Fibroblast of lung (primary cell): ENCODE results near the gene PPM1H. TPM values are rescaled to one million over a fixed set of nuclear protein-coding genes. Genes with fewer than 3 reads are reported as not detected.
"Not testable (repeated sequence)": the region's sequence is repeated elsewhere in the genome, so short reads cannot be mapped to it uniquely, and the experiment has no call there.

Experiments
- DNase-seq, 2 donors: peaks; one replicate each; pipeline versions ENCODE4 v3.0.0 to v3.0.0-alpha.2; 2010; ENCODE audit warnings: low read depth in 2 of 2
- H2AFZ ChIP-seq: 2 replicates; pipeline ENCODE4 v1.5.1; 2012; ENCODE audit warnings: low read length, control low read depth, inconsistent platforms
- H3K27ac ChIP-seq: 2 replicates; pipeline ENCODE4 v1.5.1; 2011; ENCODE audit warnings: low read length, control low read depth; ENCODE audit not compliant: insufficient read depth
- H3K27me3 ChIP-seq: 2 replicates; pipeline ENCODE4 v1.5.1; 2011; ENCODE audit warnings: mild to moderate bottlenecking, low read length; ENCODE audit not compliant: control insufficient read depth, insufficient read depth
- H3K36me3 ChIP-seq: 2 replicates; pipeline ENCODE4 v1.5.1; 2011; ENCODE audit warnings: low read length; ENCODE audit not compliant: control insufficient read depth, insufficient read depth
- H3K4me1 ChIP-seq: 2 replicates; pipeline ENCODE4 v1.5.1; 2011; ENCODE audit warnings: low read length; ENCODE audit not compliant: control insufficient read depth, insufficient read depth; ENCODE audit errors: extremely low read depth
- H3K4me2 ChIP-seq: 2 replicates; pipeline ENCODE4 v1.5.1; 2011; ENCODE audit warnings: low read length, control low read depth; ENCODE audit not compliant: insufficient read depth; ENCODE audit errors: extremely low read depth
- H3K4me3 ChIP-seq, 4 experiments: fragments of 200-600 bp in 1 of 4; sonication (generic) in 1 of 4; replicated peaks in 1 of 4; 2 replicates each; pipeline ENCODE4 v1.5.1; 2011 to 2016; ENCODE audit warnings: low read length in 4 of 4, low read depth in 3 of 4, mild to moderate bottlenecking in 3 of 4, control low read depth in 2 of 4, inconsistent platforms in 1 of 4, mixed read lengths in 1 of 4; ENCODE audit not compliant: insufficient read depth in 1 of 4; ENCODE audit errors: control extremely low read depth in 1 of 4
- H3K79me2 ChIP-seq: 2 replicates; pipeline ENCODE4 v1.5.1; 2012; ENCODE audit warnings: mild to moderate bottlenecking, low read length, inconsistent platforms; ENCODE audit not compliant: control insufficient read depth, insufficient read depth
- H3K9ac ChIP-seq: 2 replicates; pipeline ENCODE4 v1.5.1; 2011; ENCODE audit warnings: mild to moderate bottlenecking, low read length, control low read depth; ENCODE audit not compliant: insufficient read depth
- H3K9me3 ChIP-seq: 2 replicates; pipeline ENCODE4 v1.5.1; 2012; ENCODE audit warnings: low read depth, low read length; ENCODE audit not compliant: control insufficient read depth, insufficient read depth
- H4K20me1 ChIP-seq: 2 replicates; pipeline ENCODE4 v1.5.1; 2011; ENCODE audit warnings: low read length; ENCODE audit not compliant: control insufficient read depth, insufficient read depth; ENCODE audit errors: extremely low read depth
- CTCF ChIP-seq, 2 donors: IDR thresholded peaks in 1 of 2; conservative IDR thresholded peaks in 1 of 2; 1 replicate in 1 of 2; 2 replicates in 1 of 2; pipeline ENCODE4 v1.5.1; 2011 to 2012; ENCODE audit warnings: low read length in 2 of 2, control low read depth in 1 of 2, inconsistent platforms in 1 of 2, low read depth in 1 of 2, mild to moderate bottlenecking in 1 of 2
- EZH2 ChIP-seq: IDR thresholded peaks from 2 replicates; pipeline ENCODE4 v1.5.1; 2012; ENCODE audit warnings: low read length, control low read depth, mild to moderate bottlenecking; ENCODE audit errors: missing control alignments
- polyA plus RNA-seq, 2 donors: library from polyadenylated mRNA; depleted of rRNA in 1 of 2; stranded (reverse) in 1 of 2; unstranded in 1 of 2; fragments of >200 nt; gene quantifications; 2 replicates each; pipeline ENCODE4 v1.2.1, GENCODE V29; 2011 to 2012; ENCODE audit warnings: missing spikeins in 1 of 2
- total RNA-seq: library from RNA; depleted of rRNA; stranded (reverse); fragments of >200 nt; gene quantifications from 2 replicates; pipeline ENCODE4 v1.2.1, GENCODE V29; 2014

PPM1H gene
- total and polyA plus RNA-seq, 2 donors (not counting 1 experiment from before 2014, with no cell fraction given), result 0.57 to 3.1 TPM

- Histone ChIP-seq H3K4me2 (no peak overlapping the region), H3K36me3 (no peaks in the 10 kb centered on the region), H3K79me2 (no peaks in the 10 kb centered on the region), H3K9me3 (no peaks in the 10 kb centered on the region), H3K9ac (no peak overlapping the region), H2AFZ (no peak overlapping the region), H4K20me1 (no peaks in the 10 kb centered on the region), H3K4me1 (no peaks in the 10 kb centered on the region), H3K27ac (no peak overlapping the region), H3K4me3 (no peak overlapping the region), H3K27me3 (no peaks in the 10 kb centered on the region)
- TF ChIP-seq CTCF (conservative IDR thresholded peaks at IDR 0.05 in 1 of 2, IDR thresholded peaks at IDR 0.05 in 1 of 2; ENCODE audit: low read depth in 1 of 2, low read length in 2 of 2) (no peak), EZH2 (no peak)
- DNase-seq, result no peak
Measured at GRCh38 chr12:62967701-62968100, 32.8 kb upstream of the PPM1H start.

GRCh38 chr12:62966990-62967506, 32.1 kb upstream of the PPM1H start:
- no peaks in the 10 kb centered on the region for H4K20me1 ChIP-seq
- no peaks in the 10 kb centered on the region for H3K4me1 ChIP-seq
- H3K27ac ChIP-seq, result no peak overlapping the region
- H3K79me2 ChIP-seq, result no peaks in the 10 kb centered on the region
- H3K4me3 ChIP-seq, result no peak overlapping the region
- H3K9me3 ChIP-seq, result no peaks in the 10 kb centered on the region
- no peak overlapping the region for H3K4me2 ChIP-seq
- no peak overlapping the region for H3K9ac ChIP-seq
- H3K27me3 ChIP-seq, result no peaks in the 10 kb centered on the region
- TF ChIP-seq CTCF (conservative IDR thresholded peaks at IDR 0.05 in 1 of 2, IDR thresholded peaks at IDR 0.05 in 1 of 2; ENCODE audit: low read depth in 1 of 2, low read length in 2 of 2) (no peak), EZH2 (no peak)
- DNase-seq, result no peak
- no peak overlapping the region for H2AFZ ChIP-seq
- H3K36me3 ChIP-seq, result no peaks in the 10 kb centered on the region

- not testable (repeated sequence) for H3K9me3 ChIP-seq, H4K20me1 ChIP-seq, H3K4me3 ChIP-seq, H3K4me2 ChIP-seq, H3K9ac ChIP-seq, H3K4me1 ChIP-seq, H2AFZ ChIP-seq, H3K27ac ChIP-seq, H3K79me2 ChIP-seq, H3K36me3 ChIP-seq, DNase-seq, H3K27me3 ChIP-seq
Measured at GRCh38 chr12:62966446-62966989, 31.6 kb upstream of the PPM1H start.

GRCh38 chr12:62965700-62966099, 30.8 kb upstream of the PPM1H start:
- not testable (repeated sequence) for H3K4me3 ChIP-seq, H3K27ac ChIP-seq, H3K9ac ChIP-seq, H3K4me1 ChIP-seq, H3K27me3 ChIP-seq, H3K36me3 ChIP-seq, H3K79me2 ChIP-seq, DNase-seq, H2AFZ ChIP-seq, H3K9me3 ChIP-seq, H3K4me2 ChIP-seq, H4K20me1 ChIP-seq

- not testable (repeated sequence) for H3K4me3 ChIP-seq, H3K27me3 ChIP-seq, H4K20me1 ChIP-seq, H3K27ac ChIP-seq, H3K4me2 ChIP-seq, DNase-seq, H3K9ac ChIP-seq, H3K36me3 ChIP-seq, H3K9me3 ChIP-seq, H3K79me2 ChIP-seq, H2AFZ ChIP-seq, H3K4me1 ChIP-seq
Measured at GRCh38 chr12:62965242-62965641, 30.3 kb upstream of the PPM1H start.
